Upper lobe of left lung (tissue), 4 donors: ENCODE results near the gene RHBDD2.

Source experiments
- EP300 ChIP-seq, 4 donors: sonication (generic); formaldehyde crosslinking; IDR thresholded peaks; one replicate each; pipeline ENCODE4 v1.5.1; 2017; ENCODE audit warnings: antibody characterized with exemption in 4 of 4, control low read depth in 2 of 4
- POLR2A ChIP-seq, 4 donors: fragments of 450-650 bp; IDR thresholded peaks; one replicate each; pipeline ENCODE4 v1.5.1; 2016 to 2017; ENCODE audit warnings: antibody characterized with exemption in 4 of 4, mild to moderate bottlenecking in 2 of 4
- TF ChIP-seq, protein P1 (sequence below), 6 experiments: fragments of 450-650 bp in 4 of 6; fragments of 200-600 bp in 2 of 6; sonication (generic) in 2 of 6; IDR thresholded peaks; one replicate each; pipeline ENCODE4 v1.5.1; 2016 to 2019; ENCODE audit warnings: antibody characterized with exemption in 6 of 6

DNA sequence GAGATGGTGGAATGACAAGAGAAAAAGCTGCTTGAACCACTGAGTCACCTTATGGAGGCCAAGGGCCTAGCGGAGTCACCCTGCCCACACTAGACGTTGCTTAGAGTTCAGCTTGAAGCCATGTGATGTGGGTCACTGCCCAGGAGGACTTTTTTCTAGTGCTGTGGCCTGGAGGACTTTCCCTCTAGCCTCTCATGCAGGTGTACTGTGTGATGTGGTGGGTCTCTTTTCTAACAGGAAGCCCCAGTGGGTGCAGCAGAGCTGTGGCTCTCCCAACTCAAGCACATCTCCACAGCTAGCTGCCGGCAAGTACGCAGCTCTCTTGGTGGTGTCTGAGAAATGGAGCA is 49.7 kb downstream of the RHBDD2 start:
- TF ChIP-seq, protein P1, sequence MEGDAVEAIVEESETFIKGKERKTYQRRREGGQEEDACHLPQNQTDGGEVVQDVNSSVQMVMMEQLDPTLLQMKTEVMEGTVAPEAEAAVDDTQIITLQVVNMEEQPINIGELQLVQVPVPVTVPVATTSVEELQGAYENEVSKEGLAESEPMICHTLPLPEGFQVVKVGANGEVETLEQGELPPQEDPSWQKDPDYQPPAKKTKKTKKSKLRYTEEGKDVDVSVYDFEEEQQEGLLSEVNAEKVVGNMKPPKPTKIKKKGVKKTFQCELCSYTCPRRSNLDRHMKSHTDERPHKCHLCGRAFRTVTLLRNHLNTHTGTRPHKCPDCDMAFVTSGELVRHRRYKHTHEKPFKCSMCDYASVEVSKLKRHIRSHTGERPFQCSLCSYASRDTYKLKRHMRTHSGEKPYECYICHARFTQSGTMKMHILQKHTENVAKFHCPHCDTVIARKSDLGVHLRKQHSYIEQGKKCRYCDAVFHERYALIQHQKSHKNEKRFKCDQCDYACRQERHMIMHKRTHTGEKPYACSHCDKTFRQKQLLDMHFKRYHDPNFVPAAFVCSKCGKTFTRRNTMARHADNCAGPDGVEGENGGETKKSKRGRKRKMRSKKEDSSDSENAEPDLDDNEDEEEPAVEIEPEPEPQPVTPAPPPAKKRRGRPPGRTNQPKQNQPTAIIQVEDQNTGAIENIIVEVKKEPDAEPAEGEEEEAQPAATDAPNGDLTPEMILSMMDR (IDR thresholded peaks at IDR 0.05) = no peak
- no peak for TF ChIP-seq EP300 (IDR thresholded peaks at IDR 0.05)
- no peak for TF ChIP-seq POLR2A (IDR thresholded peaks at IDR 0.05)
